Umbilical cord (tissue), 2 donors: ENCODE results near the gene BRINP2. TPM values are rescaled to one million over a fixed set of nuclear protein-coding genes. Genes with fewer than 3 reads are reported as not detected.

ENCODE experiments used
- DNase-seq: peaks from one replicate; pipeline ENCODE4 v3.0.0-alpha.2; 2015; ENCODE audit warnings: low spot score
- total RNA-seq: library from RNA; depleted of rRNA; stranded (reverse); fragments of >200 nt; gene quantifications from one replicate; pipeline ENCODE4 v1.2.3, GENCODE V29; 2014; ENCODE audit warnings: low replicate concordance; ENCODE audit not compliant: insufficient read depth

BRINP2 gene
- total RNA-seq, 1 donor from 2014 or later, result 5.3 TPM

- no peak for DNase-seq
Observed at GRCh38 chr1:177223359-177223758, 52.6 kb downstream of the BRINP2 start.

GRCh38 chr1:177227978-177228692, 57.4 kb downstream of the BRINP2 start:
- DNase-seq, result no peak

- no peak for DNase-seq
Observed at GRCh38 chr1:177228693-177229065, 57.9 kb downstream of the BRINP2 start.

GRCh38 chr1:177229781-177230180, 59.0 kb downstream of the BRINP2 start:
- no peak for DNase-seq

GRCh38 chr1:177230228-177231016, 59.7 kb downstream of the BRINP2 start:
- DNase-seq, result no peak

GRCh38 chr1:177235350-177235749, 64.6 kb downstream of the BRINP2 start:
- DNase-seq, result no peak

- no peak for DNase-seq
Observed at GRCh38 chr1:177236962-177237361, 66.2 kb downstream of the BRINP2 start.

- no peak for DNase-seq
Observed at GRCh38 chr1:177238967-177239366, 68.2 kb downstream of the BRINP2 start.

- no peak for DNase-seq
Observed at GRCh38 chr1:177239792-177240191, 69.0 kb downstream of the BRINP2 start.

- DNase-seq, result no peak
Observed at GRCh38 chr1:177243773-177244172, 73.0 kb downstream of the BRINP2 start.

- peak; percentile 92 for DNase-seq
Observed at GRCh38 chr1:177246710-177247580, 76.2 kb downstream of the BRINP2 start.

GRCh38 chr1:177247623-177248176, 76.9 kb downstream of the BRINP2 start:
- no peak for DNase-seq

GRCh38 chr1:177248258-177248657, 77.5 kb downstream of the BRINP2 start:
- no peak for DNase-seq

GRCh38 chr1:177249231-177249630, 78.5 kb downstream of the BRINP2 start:
- no peak for DNase-seq

GRCh38 chr1:177252877-177253276, 82.1 kb downstream of the BRINP2 start:
- DNase-seq, result no peak

GRCh38 chr1:177255411-177255810, 84.7 kb downstream of the BRINP2 start:
- no peak for DNase-seq

- peak; percentile 91 for DNase-seq
Observed at GRCh38 chr1:177256153-177257075, 85.7 kb downstream of the BRINP2 start.

- no peak for DNase-seq
Observed at GRCh38 chr1:177257128-177257527, 86.4 kb downstream of the BRINP2 start.

GRCh38 chr1:177257576-177257975, 86.8 kb downstream of the BRINP2 start:
- no peak for DNase-seq

GRCh38 chr1:177270863-177271262, 100.1 kb downstream of the BRINP2 start:
- DNase-seq, result no peak

GRCh38 chr1:177273141-177273540, 102.4 kb downstream of the BRINP2 start:
- DNase-seq, result peak; percentile 40
